Adipose tissue (tissue), 3 donors: Measurements from ENCODE around the gene RIPPLY3. TPM values are rescaled to one million over a fixed set of nuclear protein-coding genes. Genes with fewer than 3 reads are reported as not detected.
"Not testable (repeated sequence)": the region's sequence is repeated elsewhere in the genome, so short reads cannot be mapped to it uniquely, and the experiment has no call there.

Source experiments
- H3K27ac ChIP-seq: one replicate; pipeline ENCODE4 v1.5.1; 2013; ENCODE audit warnings: low read depth, low read length
- WGBS, 3 donors: extraction: QIAGEN DNeasy Blood & Tissue Kit; methylation state at CpG; one replicate each; pipeline ENCODE4 v1.1.7; 2013; 5-methylcytosine and 5-hydroxymethylcytosine counted together
- polyA plus RNA-seq, 3 donors: library from polyadenylated mRNA; stranded (reverse); fragments of 200-250 nt; gene quantifications; one replicate each; pipeline ENCODE4 v1.2.3, GENCODE V29; 2013
- donor health status: healthy with polysubstance abuse.
- donor health status: Bipolar disorder and iron deficiency.
- donor health status: healthy.

Gene RIPPLY3
- polyA plus RNA-seq, 3 donors = 0.02 TPM; not detected in 2

GRCh38 chr21:36976882-36977651 lies 29.4 kb upstream of the RIPPLY3 start:
- WGBS, 3 donors = 24 to 28% (median 24%) methylated on average over 8 of the region's 8 CpGs
- H3K27ac ChIP-seq = no peak overlapping the region

GRCh38 chr21:36980280-36981048 lies 26.0 kb upstream of the RIPPLY3 start:
- H3K27ac ChIP-seq = no peak overlapping the region
- 5 to 8% (median 6%) methylated on average over 53 of the region's 53 CpGs for WGBS, 3 donors

GRCh38 chr21:36981049-36981391 lies 25.5 kb upstream of the RIPPLY3 start:
- no peak overlapping the region for H3K27ac ChIP-seq
- WGBS, 3 donors = 19 to 56% (median 20%) methylated on average over 2 of the region's 2 CpGs

- H3K27ac ChIP-seq = no peak overlapping the region
- 66 to 75% (median 71%) methylated on average over 6 of the region's 6 CpGs for WGBS, 3 donors
Observed at GRCh38 chr21:36981977-36982700, 24.4 kb upstream of the RIPPLY3 start.

GRCh38 chr21:36985751-36986594 lies 20.5 kb upstream of the RIPPLY3 start:
- no peak overlapping the region for H3K27ac ChIP-seq
- WGBS, 3 donors = 74 to 95% (median 76%) methylated on average over 9 of the region's 9 CpGs

- H3K27ac ChIP-seq = no peak overlapping the region
Observed at GRCh38 chr21:36987845-36988244, 18.7 kb upstream of the RIPPLY3 start.

GRCh38 chr21:36988536-36988935 lies 18.0 kb upstream of the RIPPLY3 start:
- 75 to 91% (median 81%) methylated on average over 4 of the region's 4 CpGs for WGBS, 3 donors
- no peak overlapping the region for H3K27ac ChIP-seq

- WGBS, 3 donors = 43 to 48% (median 46%) methylated on average over 22 of the region's 22 CpGs
- H3K27ac ChIP-seq = not testable (repeated sequence)
Observed at GRCh38 chr21:36989199-36989698, 17.3 kb upstream of the RIPPLY3 start.

- 2 to 5% (median 5%) methylated on average over 63 to 97 of the region's 97 CpGs for WGBS, 3 donors
- peak overlapping the region; percentile 57 for H3K27ac ChIP-seq
Observed at GRCh38 chr21:36989699-36990507, 16.6 kb upstream of the RIPPLY3 start.

- 68 to 72% (median 70%) methylated on average over 21 of the region's 21 CpGs for WGBS, 3 donors
- H3K27ac ChIP-seq = peak overlapping the region; percentile 57
Observed at GRCh38 chr21:36990508-36991205, 15.8 kb upstream of the RIPPLY3 start.

GRCh38 chr21:36992671-36993070 lies 13.8 kb upstream of the RIPPLY3 start:
- 55 to 63% (median 62%) methylated on average over 7 of the region's 7 CpGs for WGBS, 3 donors
- H3K27ac ChIP-seq = no peak overlapping the region

GRCh38 chr21:36994501-36995158 lies 11.9 kb upstream of the RIPPLY3 start:
- H3K27ac ChIP-seq = no peak overlapping the region
- 28 to 35% (median 32%) methylated on average over 38 of the region's 38 CpGs for WGBS, 3 donors

GRCh38 chr21:36995285-36995684 lies 11.2 kb upstream of the RIPPLY3 start:
- not testable (repeated sequence) for H3K27ac ChIP-seq
- 94% methylated on average over 12 of the region's 12 CpGs for WGBS, 3 donors

GRCh38 chr21:36999131-36999898 lies 7.2 kb upstream of the RIPPLY3 start:
- 88 to 90% (median 89%) methylated on average over 11 of the region's 11 CpGs for WGBS, 3 donors
- H3K27ac ChIP-seq = no peak overlapping the region

GRCh38 chr21:37000381-37000780 lies 6.1 kb upstream of the RIPPLY3 start:
- H3K27ac ChIP-seq = no peak overlapping the region
- 80 to 85% (median 81%) methylated on average over 4 of the region's 4 CpGs for whole genome bisulfite sequencing, 3 donors

GRCh38 chr21:37001441-37001840 lies 5.1 kb upstream of the RIPPLY3 start:
- no peak overlapping the region for H3K27ac ChIP-seq
- 37 to 69% (median 42%) methylated on average over 3 of the region's 3 CpGs for WGBS, 3 donors
